GM23338 (cell line): ENCODE measurements around the gene MCM3AP.

Experiments used
- CREB1 ChIP-seq: fragments of 250-450 bp; sonication (Bioruptor Pico); IDR thresholded peaks from 2 replicates; pipeline ENCODE4 v1.5.0; 2020; ENCODE audit warnings: low read depth, mild to moderate bottlenecking, moderate library complexity
- EZH2 ChIP-seq: fragments of 200-600 bp; sonication (generic); IDR thresholded peaks from one replicate; pipeline ENCODE4 v1.8.0; 2017; ENCODE audit warnings: antibody characterized with exemption, mild to moderate bottlenecking, low read depth; ENCODE audit not compliant: unreplicated experiment
- EZH2phosphoT487 ChIP-seq: fragments of 200-600 bp; sonication (generic); IDR thresholded peaks from one replicate; pipeline ENCODE4 v1.8.1; 2018; ENCODE audit warnings: antibody characterized with exemption; ENCODE audit not compliant: unreplicated experiment
- POLR2AphosphoS5 ChIP-seq: IDR thresholded peaks from 2 replicates; pipeline ENCODE4 v1.6.1; 2016; ENCODE audit warnings: antibody characterized with exemption, low read depth
- STAT1 ChIP-seq: IDR thresholded peaks from one replicate; pipeline ENCODE4 v1.6.1; 2016; ENCODE audit warnings: antibody characterized with exemption; ENCODE audit not compliant: unreplicated experiment
- ZNF331 ChIP-seq: fragments of 250-450 bp; sonication (Bioruptor Pico); IDR thresholded peaks from 2 replicates; pipeline ENCODE4 v1.5.0; 2020; ENCODE audit warnings: low read depth, mild to moderate bottlenecking, moderate library complexity
- TF ChIP-seq, protein P1 (sequence below), 2 experiments: fragments of 200-600 bp in 1 of 2; sonication (generic) in 1 of 2; conservative IDR thresholded peaks; 2 replicates each; pipeline versions ENCODE4 v1.5.1 to v1.6.1; 2016 to 2017; ENCODE audit warnings: antibody characterized with exemption in 2 of 2, low read depth in 2 of 2, mild to moderate bottlenecking in 2 of 2, moderate library complexity in 1 of 2
- TF ChIP-seq, protein P2 (sequence below): IDR thresholded peaks from one replicate; pipeline ENCODE4 v1.6.1; 2018; ENCODE audit warnings: antibody characterized with exemption; ENCODE audit not compliant: unreplicated experiment
- TF ChIP-seq, protein P3 (sequence below): IDR thresholded peaks from 2 replicates; pipeline ENCODE4 v1.6.1; 2016; ENCODE audit warnings: antibody characterized with exemption

DNA sequence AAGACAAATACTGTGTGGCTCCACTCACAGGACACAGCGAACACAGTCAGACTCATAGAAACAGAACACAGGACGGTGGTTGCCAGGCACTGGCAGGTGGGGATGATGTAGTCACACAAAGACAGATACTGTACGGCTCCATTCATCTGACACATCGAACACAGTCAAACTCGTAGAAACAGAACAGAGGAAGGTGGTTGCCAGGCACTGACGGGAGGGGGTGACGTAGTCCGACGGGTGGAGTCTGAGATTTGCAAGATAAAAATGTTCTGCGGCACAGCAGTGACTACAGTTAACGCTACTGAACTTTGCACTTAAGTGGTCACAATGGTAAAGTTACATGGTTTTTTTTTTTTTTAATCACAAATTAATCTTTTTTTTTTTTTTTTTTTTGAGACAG, 19.5 kb upstream of the MCM3AP start:
- TF ChIP-seq CREB1 (CRISPR knock-in tag) (no peak), POLR2AphosphoS5 (no peak), EZH2 (no peak), EZH2phosphoT487 (no peak), STAT1 (no peak), ZNF331 (CRISPR knock-in tag) (no peak)
- TF ChIP-seq, protein P1, sequence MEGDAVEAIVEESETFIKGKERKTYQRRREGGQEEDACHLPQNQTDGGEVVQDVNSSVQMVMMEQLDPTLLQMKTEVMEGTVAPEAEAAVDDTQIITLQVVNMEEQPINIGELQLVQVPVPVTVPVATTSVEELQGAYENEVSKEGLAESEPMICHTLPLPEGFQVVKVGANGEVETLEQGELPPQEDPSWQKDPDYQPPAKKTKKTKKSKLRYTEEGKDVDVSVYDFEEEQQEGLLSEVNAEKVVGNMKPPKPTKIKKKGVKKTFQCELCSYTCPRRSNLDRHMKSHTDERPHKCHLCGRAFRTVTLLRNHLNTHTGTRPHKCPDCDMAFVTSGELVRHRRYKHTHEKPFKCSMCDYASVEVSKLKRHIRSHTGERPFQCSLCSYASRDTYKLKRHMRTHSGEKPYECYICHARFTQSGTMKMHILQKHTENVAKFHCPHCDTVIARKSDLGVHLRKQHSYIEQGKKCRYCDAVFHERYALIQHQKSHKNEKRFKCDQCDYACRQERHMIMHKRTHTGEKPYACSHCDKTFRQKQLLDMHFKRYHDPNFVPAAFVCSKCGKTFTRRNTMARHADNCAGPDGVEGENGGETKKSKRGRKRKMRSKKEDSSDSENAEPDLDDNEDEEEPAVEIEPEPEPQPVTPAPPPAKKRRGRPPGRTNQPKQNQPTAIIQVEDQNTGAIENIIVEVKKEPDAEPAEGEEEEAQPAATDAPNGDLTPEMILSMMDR (conservative IDR thresholded peaks at IDR 0.05; ENCODE audit: low read depth in 2 of 2): no peak
- TF ChIP-seq, protein P2, sequence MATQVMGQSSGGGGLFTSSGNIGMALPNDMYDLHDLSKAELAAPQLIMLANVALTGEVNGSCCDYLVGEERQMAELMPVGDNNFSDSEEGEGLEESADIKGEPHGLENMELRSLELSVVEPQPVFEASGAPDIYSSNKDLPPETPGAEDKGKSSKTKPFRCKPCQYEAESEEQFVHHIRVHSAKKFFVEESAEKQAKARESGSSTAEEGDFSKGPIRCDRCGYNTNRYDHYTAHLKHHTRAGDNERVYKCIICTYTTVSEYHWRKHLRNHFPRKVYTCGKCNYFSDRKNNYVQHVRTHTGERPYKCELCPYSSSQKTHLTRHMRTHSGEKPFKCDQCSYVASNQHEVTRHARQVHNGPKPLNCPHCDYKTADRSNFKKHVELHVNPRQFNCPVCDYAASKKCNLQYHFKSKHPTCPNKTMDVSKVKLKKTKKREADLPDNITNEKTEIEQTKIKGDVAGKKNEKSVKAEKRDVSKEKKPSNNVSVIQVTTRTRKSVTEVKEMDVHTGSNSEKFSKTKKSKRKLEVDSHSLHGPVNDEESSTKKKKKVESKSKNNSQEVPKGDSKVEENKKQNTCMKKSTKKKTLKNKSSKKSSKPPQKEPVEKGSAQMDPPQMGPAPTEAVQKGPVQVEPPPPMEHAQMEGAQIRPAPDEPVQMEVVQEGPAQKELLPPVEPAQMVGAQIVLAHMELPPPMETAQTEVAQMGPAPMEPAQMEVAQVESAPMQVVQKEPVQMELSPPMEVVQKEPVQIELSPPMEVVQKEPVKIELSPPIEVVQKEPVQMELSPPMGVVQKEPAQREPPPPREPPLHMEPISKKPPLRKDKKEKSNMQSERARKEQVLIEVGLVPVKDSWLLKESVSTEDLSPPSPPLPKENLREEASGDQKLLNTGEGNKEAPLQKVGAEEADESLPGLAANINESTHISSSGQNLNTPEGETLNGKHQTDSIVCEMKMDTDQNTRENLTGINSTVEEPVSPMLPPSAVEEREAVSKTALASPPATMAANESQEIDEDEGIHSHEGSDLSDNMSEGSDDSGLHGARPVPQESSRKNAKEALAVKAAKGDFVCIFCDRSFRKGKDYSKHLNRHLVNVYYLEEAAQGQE: no peak
- TF ChIP-seq, protein P3, sequence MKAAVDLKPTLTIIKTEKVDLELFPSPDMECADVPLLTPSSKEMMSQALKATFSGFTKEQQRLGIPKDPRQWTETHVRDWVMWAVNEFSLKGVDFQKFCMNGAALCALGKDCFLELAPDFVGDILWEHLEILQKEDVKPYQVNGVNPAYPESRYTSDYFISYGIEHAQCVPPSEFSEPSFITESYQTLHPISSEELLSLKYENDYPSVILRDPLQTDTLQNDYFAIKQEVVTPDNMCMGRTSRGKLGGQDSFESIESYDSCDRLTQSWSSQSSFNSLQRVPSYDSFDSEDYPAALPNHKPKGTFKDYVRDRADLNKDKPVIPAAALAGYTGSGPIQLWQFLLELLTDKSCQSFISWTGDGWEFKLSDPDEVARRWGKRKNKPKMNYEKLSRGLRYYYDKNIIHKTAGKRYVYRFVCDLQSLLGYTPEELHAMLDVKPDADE: no peak
